Karpas-422 (cell line): Measurements from ENCODE around the gene PTPRD. TPM values are rescaled to one million over a fixed set of nuclear protein-coding genes. Genes with fewer than 3 reads are reported as not detected.

Experiments
- DNase-seq: peaks from one replicate; pipeline ENCODE4 v3.0.0-alpha.2; 2015
- H2AFZ ChIP-seq: fragments of 200-600 bp; sonication (generic); 2 replicates; pipeline ENCODE4 v1.6.1; 2014; ENCODE audit warnings: antibody characterized with exemption, low read length, mixed read lengths
- H3K27ac ChIP-seq: fragments of 200-600 bp; sonication (generic); 2 replicates; pipeline ENCODE4 v1.5.1; 2014; ENCODE audit warnings: mild to moderate bottlenecking, low read length, moderate library complexity
- H3K27me3 ChIP-seq: fragments of 200-600 bp; sonication (generic); 2 replicates; pipeline ENCODE4 v1.6.1; 2014; ENCODE audit warnings: low read length, mixed read lengths
- H3K36me3 ChIP-seq: fragments of 200-600 bp; sonication (generic); 2 replicates; pipeline ENCODE4 v1.6.1; 2014; ENCODE audit warnings: low read length, mixed read lengths; ENCODE audit not compliant: insufficient read depth
- H3K4me1 ChIP-seq: fragments of 200-600 bp; sonication (generic); 2 replicates; pipeline ENCODE4 v1.6.1; 2014; ENCODE audit warnings: mild to moderate bottlenecking, low read length, mixed read lengths
- H3K4me2 ChIP-seq: fragments of 200-600 bp; sonication (generic); 2 replicates; pipeline ENCODE4 v1.6.1; 2014; ENCODE audit warnings: low read length, low read depth, mild to moderate bottlenecking; ENCODE audit not compliant: poor library complexity, severe bottlenecking
- H3K4me3 ChIP-seq: fragments of 200-600 bp; sonication (generic); 2 replicates; pipeline ENCODE4 v1.5.1; 2014; ENCODE audit warnings: mild to moderate bottlenecking, antibody characterized with exemption, low read length, mixed read lengths
- H3K79me2 ChIP-seq: fragments of 200-600 bp; sonication (generic); 2 replicates; pipeline ENCODE4 v1.6.1; 2014; ENCODE audit warnings: mild to moderate bottlenecking, low read length, mixed read lengths
- H3K9ac ChIP-seq: fragments of 200-600 bp; sonication (generic); 2 replicates; pipeline ENCODE4 v1.6.0; 2014; ENCODE audit warnings: low read length
- H3K9me2 ChIP-seq: fragments of 200-600 bp; sonication (generic), shearing (Covaris generic); replicated peaks from 2 replicates; pipeline ENCODE4 v1.6.0; 2014; ENCODE audit warnings: mild to moderate bottlenecking, low read length, moderate library complexity; ENCODE audit not compliant: insufficient read depth
- H3K9me3 ChIP-seq: fragments of 300-700, 200-600 bp; sonication (generic); 2 replicates; pipeline ENCODE4 v1.6.1; 2014; ENCODE audit warnings: low read length, mixed read lengths
- H4K20me1 ChIP-seq: fragments of 200-600 bp; sonication (generic); 2 replicates; pipeline ENCODE4 v1.6.1; 2014; ENCODE audit warnings: mild to moderate bottlenecking, antibody characterized with exemption, low read length, low read depth; ENCODE audit not compliant: insufficient read depth
- total RNA-seq: library from RNA; depleted of rRNA; stranded (reverse); fragments of >200 nt; shearing (Covaris generic); gene quantifications from 2 replicates; pipeline ENCODE4 v1.2.3, GENCODE V29; 2014; ENCODE audit warnings: low replicate concordance

PTPRD gene
- total RNA-seq, 1 experiment from 2014 or later: 0.63 TPM

DNA sequence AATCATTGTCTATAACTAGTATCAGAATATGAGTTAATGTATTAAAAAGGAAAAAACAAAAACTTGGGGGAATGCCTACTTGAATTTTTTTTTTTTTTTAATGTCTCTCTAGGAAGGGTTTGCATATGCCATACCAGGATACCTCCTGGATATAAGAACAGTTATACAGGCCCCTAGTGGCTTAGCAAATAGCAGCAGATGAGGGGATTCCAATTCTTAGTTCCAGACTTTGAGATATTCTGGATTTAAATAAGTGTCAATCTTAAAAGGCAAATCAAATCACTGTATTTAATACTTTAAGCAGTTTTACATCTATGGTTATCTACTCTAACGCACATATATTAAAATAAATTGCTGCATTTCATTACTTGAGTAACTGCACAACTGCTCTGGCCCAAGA lies 1757.8 kb downstream of the PTPRD start:
- H3K9ac ChIP-seq: no peak overlapping the region
- no peak overlapping the region for H2AFZ ChIP-seq
- DNase-seq: no peak
- no peaks in the 10 kb centered on the region for H4K20me1 ChIP-seq
- no peaks in the 10 kb centered on the region for H3K79me2 ChIP-seq
- H3K4me3 ChIP-seq: no peak overlapping the region
- no peaks in the 10 kb centered on the region for H3K9me2 ChIP-seq
- H3K27me3 ChIP-seq: no peaks in the 10 kb centered on the region
- H3K4me1 ChIP-seq: no peaks in the 10 kb centered on the region
- H3K9me3 ChIP-seq: no peaks in the 10 kb centered on the region
- no peaks in the 10 kb centered on the region for H3K36me3 ChIP-seq
- no peak overlapping the region for H3K27ac ChIP-seq
- no peak overlapping the region for H3K4me2 ChIP-seq

DNA sequence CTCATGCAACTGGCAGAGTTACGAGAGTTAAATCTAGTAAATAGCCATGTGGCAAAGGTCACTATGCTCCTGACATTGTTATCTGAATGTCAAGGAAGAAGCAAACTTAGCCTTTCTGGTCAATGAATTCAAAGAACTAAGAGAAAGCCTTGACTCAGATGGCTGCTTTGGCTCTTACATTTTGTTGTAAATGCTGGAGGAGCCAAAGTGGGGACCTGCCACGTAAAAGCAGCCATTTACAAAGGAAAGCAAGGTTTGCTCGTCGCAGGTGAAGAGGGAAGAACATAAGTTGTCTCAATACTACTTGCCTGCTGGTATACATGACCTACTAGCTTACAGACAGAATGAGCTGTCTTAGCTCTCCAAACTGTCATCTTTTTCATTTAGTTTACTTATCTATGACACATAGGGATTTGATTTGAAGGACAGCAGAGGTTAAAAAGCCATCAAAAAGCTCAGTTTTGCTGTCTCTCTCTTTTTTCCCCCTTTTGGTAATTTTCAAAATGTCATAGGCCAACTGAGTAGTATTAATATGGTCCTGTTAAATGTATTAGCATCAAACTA lies 1760.4 kb downstream of the PTPRD start:
- Histone ChIP-seq H3K9ac (no peak overlapping the region), H3K27ac (no peak overlapping the region), H3K4me2 (no peak overlapping the region), H3K4me1 (no peaks in the 10 kb centered on the region), H3K27me3 (no peaks in the 10 kb centered on the region), H3K36me3 (no peaks in the 10 kb centered on the region), H2AFZ (no peak overlapping the region), H3K9me2 (no peaks in the 10 kb centered on the region), H4K20me1 (no peaks in the 10 kb centered on the region), H3K79me2 (no peaks in the 10 kb centered on the region), H3K4me3 (no peak overlapping the region), H3K9me3 (no peaks in the 10 kb centered on the region; the same call in none of the 2 replicates)
- DNase-seq: no peak

DNA sequence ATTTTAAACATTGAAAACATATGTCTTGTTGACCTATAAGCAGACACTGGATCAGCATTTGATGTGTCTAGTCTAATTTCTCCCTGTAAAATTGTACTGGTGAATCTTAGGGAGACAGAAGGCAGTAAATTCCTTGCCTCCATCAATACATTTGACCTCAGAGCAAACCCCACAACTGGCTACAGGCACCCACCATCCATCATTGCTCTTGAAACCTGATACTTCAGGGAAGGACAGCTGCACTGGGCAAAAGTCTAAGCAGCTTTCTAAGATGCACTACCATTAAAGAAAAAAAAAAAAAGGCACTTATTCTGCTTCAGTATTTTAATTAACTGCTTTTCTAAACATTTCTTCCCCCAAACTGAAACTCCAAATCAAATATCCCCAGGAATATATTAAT lies 1761.9 kb downstream of the PTPRD start:
- Histone ChIP-seq H3K4me1 (no peaks in the 10 kb centered on the region), H3K27me3 (no peaks in the 10 kb centered on the region), H3K27ac (no peak overlapping the region), H3K4me3 (no peak overlapping the region), H3K4me2 (no peak overlapping the region), H4K20me1 (no peaks in the 10 kb centered on the region), H3K9ac (no peak overlapping the region), H2AFZ (no peak overlapping the region), H3K9me2 (no peaks in the 10 kb centered on the region), H3K36me3 (no peaks in the 10 kb centered on the region), H3K9me3 (no peaks in the 10 kb centered on the region; the same call in none of the 2 replicates), H3K79me2 (no peaks in the 10 kb centered on the region)
- no peak for DNase-seq

DNA sequence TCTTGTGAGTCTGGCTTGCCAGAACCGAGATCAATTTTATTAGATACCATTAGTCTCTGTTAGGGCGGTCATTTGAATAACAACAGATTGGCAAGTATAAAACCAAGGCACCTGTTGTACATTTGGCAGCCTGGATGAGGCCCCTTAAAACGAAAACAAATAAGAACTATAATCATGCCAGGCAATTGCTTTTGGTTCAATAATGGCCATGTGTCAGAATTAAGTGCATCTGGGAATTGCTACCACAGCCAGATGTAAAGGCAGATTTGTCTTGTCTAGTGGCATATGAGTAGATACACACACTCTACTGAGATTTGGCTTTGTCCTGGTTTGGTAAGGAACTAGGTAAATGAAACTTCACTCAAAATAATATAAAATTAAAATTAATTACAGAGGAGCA lies 1767.0 kb downstream of the PTPRD start:
- no peak overlapping the region for H2AFZ ChIP-seq
- no peaks in the 10 kb centered on the region for H3K9me2 ChIP-seq
- no peaks in the 10 kb centered on the region for H3K36me3 ChIP-seq
- H3K9me3 ChIP-seq: peaks cover 4% of the 10 kb centered on the region
- no peak overlapping the region for H3K27ac ChIP-seq
- no peaks in the 10 kb centered on the region for H3K27me3 ChIP-seq
- H3K79me2 ChIP-seq: no peaks in the 10 kb centered on the region
- H3K4me2 ChIP-seq: no peak overlapping the region
- H3K4me1 ChIP-seq: no peaks in the 10 kb centered on the region
- no peak for DNase-seq
- no peak overlapping the region for H3K9ac ChIP-seq
- no peak overlapping the region for H3K4me3 ChIP-seq
- no peaks in the 10 kb centered on the region for H4K20me1 ChIP-seq

DNA sequence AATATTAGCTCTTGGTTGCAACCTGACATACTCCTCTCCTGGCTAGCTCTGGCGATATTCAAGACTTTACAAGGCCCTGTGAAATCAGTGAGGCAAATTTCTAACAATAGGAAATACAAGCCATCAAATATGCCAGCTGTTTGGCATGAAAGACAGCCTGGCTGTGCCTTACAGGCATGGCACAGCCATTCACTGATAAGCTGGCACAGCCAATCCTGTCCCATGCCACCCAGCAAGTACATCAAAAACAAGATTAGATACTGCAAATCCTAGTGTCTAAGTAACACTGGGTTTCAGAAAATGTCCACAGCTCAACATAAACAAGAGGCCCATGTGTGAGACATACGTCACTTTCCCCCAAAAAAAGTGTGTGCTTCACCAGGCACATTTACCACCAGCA lies 1767.4 kb downstream of the PTPRD start:
- Histone ChIP-seq H3K79me2 (no peaks in the 10 kb centered on the region), H3K9me3 (peaks cover 4% of the 10 kb centered on the region), H2AFZ (no peak overlapping the region), H3K9me2 (no peaks in the 10 kb centered on the region), H4K20me1 (no peaks in the 10 kb centered on the region), H3K4me3 (no peak overlapping the region), H3K9ac (no peak overlapping the region), H3K4me2 (no peak overlapping the region), H3K36me3 (no peaks in the 10 kb centered on the region), H3K27me3 (no peaks in the 10 kb centered on the region), H3K4me1 (no peaks in the 10 kb centered on the region), H3K27ac (no peak overlapping the region)
- DNase-seq: no peak

DNA sequence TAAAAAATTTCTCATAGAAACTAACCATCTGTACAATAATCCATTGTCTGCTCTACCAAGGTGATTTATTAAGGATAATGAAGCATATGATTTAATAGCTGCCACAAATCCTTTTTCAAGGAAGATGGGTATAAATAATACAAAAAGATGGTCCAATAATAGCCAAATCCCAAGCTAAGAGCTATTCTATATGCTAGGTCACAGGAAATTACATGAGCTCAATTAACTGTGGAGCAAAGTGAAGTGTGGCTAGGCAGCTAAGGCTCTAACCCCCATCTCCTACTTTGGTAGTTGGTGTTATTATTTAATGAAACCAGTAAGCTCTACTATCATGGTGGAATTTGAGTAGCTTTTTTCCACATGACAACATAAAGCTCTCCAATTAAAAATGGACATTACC lies 1768.3 kb downstream of the PTPRD start:
- H3K9ac ChIP-seq: no peak overlapping the region
- no peak overlapping the region for H3K27ac ChIP-seq
- no peak overlapping the region for H3K4me3 ChIP-seq
- no peak overlapping the region for H3K4me2 ChIP-seq
- H3K36me3 ChIP-seq: no peaks in the 10 kb centered on the region
- H4K20me1 ChIP-seq: no peaks in the 10 kb centered on the region
- H3K9me3 ChIP-seq: peaks cover 4% of the 10 kb centered on the region
- H3K27me3 ChIP-seq: no peaks in the 10 kb centered on the region
- H3K79me2 ChIP-seq: no peaks in the 10 kb centered on the region
- H3K9me2 ChIP-seq: no peaks in the 10 kb centered on the region
- DNase-seq: no peak
- H3K4me1 ChIP-seq: no peaks in the 10 kb centered on the region
- H2AFZ ChIP-seq: no peak overlapping the region

DNA sequence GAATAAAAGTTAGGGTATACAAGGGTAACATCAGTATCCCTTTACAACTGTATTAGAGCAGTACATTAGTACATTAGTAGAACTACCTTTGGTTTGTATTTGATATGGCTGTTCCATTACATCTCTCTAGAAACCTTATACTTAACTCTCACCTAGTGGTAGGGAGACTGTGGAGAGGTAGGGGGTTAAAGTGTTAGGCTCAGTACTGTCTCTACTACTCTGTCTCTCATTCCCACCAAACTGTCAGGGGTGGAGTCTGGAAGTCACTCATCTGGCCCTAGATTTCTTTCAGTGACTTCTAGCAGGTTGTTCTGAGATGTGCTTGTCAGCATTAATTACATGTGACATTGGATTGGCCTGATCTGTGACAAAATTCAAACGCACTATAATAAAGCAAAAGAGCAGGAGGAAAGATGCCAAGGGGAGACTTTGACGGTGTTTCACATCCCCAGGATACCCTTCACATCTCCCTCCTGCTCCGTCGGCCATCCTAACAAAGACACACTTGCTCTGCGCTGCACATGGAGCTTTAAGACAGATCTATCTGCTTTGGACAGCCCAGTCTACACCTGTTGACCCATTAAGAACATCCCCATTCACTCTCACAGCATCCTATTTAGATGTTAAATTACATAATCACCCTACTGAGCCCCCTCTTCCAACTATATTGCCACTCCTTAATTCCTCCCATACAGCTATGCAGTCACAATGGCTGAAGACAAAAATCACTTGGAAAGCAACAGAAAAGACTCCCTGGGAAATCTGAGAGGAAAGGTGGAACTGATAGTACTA lies 1770.2 kb downstream of the PTPRD start:
- Histone ChIP-seq H3K27me3 (no peaks in the 10 kb centered on the region), H3K79me2 (no peaks in the 10 kb centered on the region), H3K36me3 (no peaks in the 10 kb centered on the region), H3K9ac (no peak overlapping the region), H3K9me2 (no peaks in the 10 kb centered on the region), H2AFZ (no peak overlapping the region), H3K9me3 (peaks cover 4% of the 10 kb centered on the region), H3K27ac (no peak overlapping the region), H4K20me1 (no peaks in the 10 kb centered on the region), H3K4me3 (no peak overlapping the region), H3K4me1 (no peaks in the 10 kb centered on the region), H3K4me2 (no peak overlapping the region)
- DNase-seq: no peak

DNA sequence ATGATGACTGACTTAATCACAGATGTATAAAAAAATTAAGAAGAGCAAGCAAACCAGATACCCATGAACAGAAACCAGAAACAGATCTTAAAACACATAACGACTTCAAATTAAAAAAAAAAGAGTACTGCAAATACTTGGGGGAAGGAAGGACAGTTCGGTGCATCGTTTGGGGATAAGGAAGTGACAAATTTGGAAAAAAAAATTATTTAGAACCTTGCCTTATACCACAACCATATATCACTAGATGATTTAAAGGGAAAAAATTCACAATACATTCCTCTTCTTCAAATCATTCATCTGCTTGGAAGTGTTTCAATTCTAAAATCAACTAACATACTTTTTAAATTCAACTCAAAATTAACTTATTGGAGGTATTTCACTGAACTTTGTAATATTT lies 1774.7 kb downstream of the PTPRD start:
- Histone ChIP-seq H3K4me3 (no peak overlapping the region), H2AFZ (no peak overlapping the region), H3K9ac (no peak overlapping the region), H3K4me1 (no peaks in the 10 kb centered on the region), H3K27ac (no peak overlapping the region), H3K79me2 (no peaks in the 10 kb centered on the region), H3K36me3 (no peaks in the 10 kb centered on the region), H3K9me3 (no peaks in the 10 kb centered on the region), H3K9me2 (no peaks in the 10 kb centered on the region), H4K20me1 (no peaks in the 10 kb centered on the region), H3K27me3 (no peaks in the 10 kb centered on the region), H3K4me2 (no peak overlapping the region)
- DNase-seq: no peak
